ENCODE measurements around the gene MACROD2. TPM values are rescaled to one million over a fixed set of nuclear protein-coding genes. Genes with fewer than 3 reads are reported as not detected.

Gene MACROD2
- total RNA-seq, 2 donors from 2014 or later: not detected

- no peaks in the 10 kb centered on the region for H3K27me3 Mint-ChIP-seq
- peaks cover 4% of the 10 kb centered on the region for H3K4me1 Mint-ChIP-seq
- H3K9me3 Mint-ChIP-seq: peaks cover 25% of the 10 kb centered on the region
- H3K4me3 Mint-ChIP-seq: no peak overlapping the region
- no peak overlapping the region for H3K27ac Mint-ChIP-seq
- H3K36me3 Mint-ChIP-seq (ENCODE audit: low read depth): no peaks in the 10 kb centered on the region
- no peak for ATAC-seq (replicated peaks)
These were observed 886.8 kb downstream of the MACROD2 start for GRCh38 chr20:14882157-14882556.

- Mint-ChIP-seq H3K36me3 (ENCODE audit: low read depth) (no peaks in the 10 kb centered on the region), H3K4me3 (no peak overlapping the region), H3K9me3 (peaks cover 21% of the 10 kb centered on the region)
These were observed 887.5 kb downstream of the MACROD2 start for GRCh38 chr20:14882846-14883245.

GRCh38 chr20:14883324-14883723 is 888.0 kb downstream of the MACROD2 start:
- Mint-ChIP-seq H3K4me1 (peaks cover 4% of the 10 kb centered on the region), H3K27ac (no peak overlapping the region), H3K4me3 (no peak overlapping the region), H3K36me3 (ENCODE audit: low read depth) (no peaks in the 10 kb centered on the region), H3K9me3 (peaks cover 19% of the 10 kb centered on the region), H3K27me3 (no peaks in the 10 kb centered on the region)
- no peak for ATAC-seq (replicated peaks)

More at GRCh38 chr20:14882846-14883245, 887.5 kb downstream of the MACROD2 start:
- H3K27ac Mint-ChIP-seq: no peak overlapping the region
- no peak for ATAC-seq (replicated peaks)
- H3K27me3 Mint-ChIP-seq: no peaks in the 10 kb centered on the region
- H3K4me1 Mint-ChIP-seq: peaks cover 4% of the 10 kb centered on the region

- no peak for ATAC-seq (replicated peaks)
- H3K27me3 Mint-ChIP-seq: no peaks in the 10 kb centered on the region
- no peaks in the 10 kb centered on the region for H3K36me3 Mint-ChIP-seq (ENCODE audit: low read depth)
- no peak overlapping the region for H3K27ac Mint-ChIP-seq
- peaks cover 4% of the 10 kb centered on the region for H3K4me1 Mint-ChIP-seq
- no peak overlapping the region for H3K4me3 Mint-ChIP-seq
- H3K9me3 Mint-ChIP-seq: peaks cover 19% of the 10 kb centered on the region
These were observed 890.3 kb downstream of the MACROD2 start for GRCh38 chr20:14885661-14886060.

- ATAC-seq (replicated peaks): no peak
- Mint-ChIP-seq H3K4me1 (peaks cover 4% of the 10 kb centered on the region), H3K9me3 (peaks cover 20% of the 10 kb centered on the region), H3K27ac (no peak overlapping the region), H3K27me3 (no peaks in the 10 kb centered on the region), H3K36me3 (ENCODE audit: low read depth) (no peaks in the 10 kb centered on the region), H3K4me3 (no peak overlapping the region)
These were observed 892.8 kb downstream of the MACROD2 start for GRCh38 chr20:14888134-14888533.

- no peaks in the 10 kb centered on the region for H3K27me3 Mint-ChIP-seq
- peaks cover 21% of the 10 kb centered on the region for H3K9me3 Mint-ChIP-seq
- ATAC-seq (replicated peaks): no peak
- H3K27ac Mint-ChIP-seq: no peak overlapping the region
- peaks cover 4% of the 10 kb centered on the region for H3K4me1 Mint-ChIP-seq
- H3K36me3 Mint-ChIP-seq (ENCODE audit: low read depth): no peaks in the 10 kb centered on the region
- H3K4me3 Mint-ChIP-seq: no peak overlapping the region
These were observed 894.4 kb downstream of the MACROD2 start for GRCh38 chr20:14889496-14890255.

GRCh38 chr20:14890713-14891112 is 895.4 kb downstream of the MACROD2 start:
- Mint-ChIP-seq H3K27me3 (no peaks in the 10 kb centered on the region), H3K36me3 (ENCODE audit: low read depth) (no peaks in the 10 kb centered on the region), H3K4me3 (no peak overlapping the region), H3K4me1 (peaks cover 2% of the 10 kb centered on the region), H3K27ac (no peak overlapping the region), H3K9me3 (peaks cover 23% of the 10 kb centered on the region)
- ATAC-seq (replicated peaks): no peak

- Mint-ChIP-seq H3K9me3 (peaks cover 22% of the 10 kb centered on the region), H3K36me3 (ENCODE audit: low read depth) (no peaks in the 10 kb centered on the region), H3K4me3 (no peak overlapping the region), H3K27me3 (no peaks in the 10 kb centered on the region), H3K27ac (no peak overlapping the region), H3K4me1 (no peaks in the 10 kb centered on the region)
- ATAC-seq (replicated peaks): no peak
These were observed 897.5 kb downstream of the MACROD2 start for GRCh38 chr20:14892782-14893181.

GRCh38 chr20:14896569-14896968 is 901.3 kb downstream of the MACROD2 start:
- Mint-ChIP-seq H3K27ac (no peak overlapping the region), H3K27me3 (no peaks in the 10 kb centered on the region), H3K4me1 (no peaks in the 10 kb centered on the region), H3K4me3 (no peak overlapping the region), H3K36me3 (ENCODE audit: low read depth) (no peaks in the 10 kb centered on the region), H3K9me3 (peaks cover 17% of the 10 kb centered on the region)
- ATAC-seq (replicated peaks): no peak

GRCh38 chr20:14897608-14898007 is 902.3 kb downstream of the MACROD2 start:
- Mint-ChIP-seq H3K4me1 (no peaks in the 10 kb centered on the region), H3K9me3 (peaks cover 20% of the 10 kb centered on the region), H3K4me3 (no peak overlapping the region), H3K27me3 (no peaks in the 10 kb centered on the region), H3K27ac (no peak overlapping the region), H3K36me3 (ENCODE audit: low read depth) (no peaks in the 10 kb centered on the region)
- no peak for ATAC-seq (replicated peaks)

- H3K27me3 Mint-ChIP-seq: no peaks in the 10 kb centered on the region
- no peaks in the 10 kb centered on the region for H3K36me3 Mint-ChIP-seq (ENCODE audit: low read depth)
- no peak overlapping the region for H3K4me3 Mint-ChIP-seq
- peaks cover 26% of the 10 kb centered on the region for H3K9me3 Mint-ChIP-seq
- ATAC-seq (replicated peaks): no peak
- no peak overlapping the region for H3K27ac Mint-ChIP-seq
- H3K4me1 Mint-ChIP-seq: no peaks in the 10 kb centered on the region
These were observed 907.2 kb downstream of the MACROD2 start for GRCh38 chr20:14902432-14903089.

- Mint-ChIP-seq H3K27ac (no peak overlapping the region), H3K9me3 (peaks cover 18% of the 10 kb centered on the region), H3K4me3 (no peak overlapping the region), H3K27me3 (no peaks in the 10 kb centered on the region), H3K4me1 (no peaks in the 10 kb centered on the region), H3K36me3 (ENCODE audit: low read depth) (no peaks in the 10 kb centered on the region)
- no peak for ATAC-seq (replicated peaks)
These were observed 911.7 kb downstream of the MACROD2 start for GRCh38 chr20:14906908-14907434.

GRCh38 chr20:14910126-14910525 is 914.8 kb downstream of the MACROD2 start:
- no peaks in the 10 kb centered on the region for H3K4me1 Mint-ChIP-seq
- H3K4me3 Mint-ChIP-seq: no peak overlapping the region
- no peaks in the 10 kb centered on the region for H3K36me3 Mint-ChIP-seq (ENCODE audit: low read depth)
- no peak overlapping the region for H3K27ac Mint-ChIP-seq
- peaks cover 5% of the 10 kb centered on the region for H3K9me3 Mint-ChIP-seq
- no peaks in the 10 kb centered on the region for H3K27me3 Mint-ChIP-seq
- no peak for ATAC-seq (replicated peaks)

- Mint-ChIP-seq H3K9me3 (no peaks in the 10 kb centered on the region), H3K36me3 (ENCODE audit: low read depth) (no peaks in the 10 kb centered on the region)
These were observed 918.7 kb downstream of the MACROD2 start for GRCh38 chr20:14913896-14914620.

More at GRCh38 chr20:14913896-14914620, 918.7 kb downstream of the MACROD2 start:
- H3K27ac Mint-ChIP-seq: no peak overlapping the region
- H3K27me3 Mint-ChIP-seq: no peaks in the 10 kb centered on the region
- no peak for ATAC-seq (replicated peaks)
- no peaks in the 10 kb centered on the region for H3K4me1 Mint-ChIP-seq
- H3K4me3 Mint-ChIP-seq: no peak overlapping the region
